Esophagus squamous epithelium (tissue), 5 donors: ENCODE measurements around the gene MFSD1. TPM values are rescaled to one million over a fixed set of nuclear protein-coding genes. Genes with fewer than 3 reads are reported as not detected.

ENCODE experiments used
- DNase-seq: peaks from one replicate; lab custom pipeline; 2025; lab: John Stamatoyannopoulos, UW
- H3K27ac ChIP-seq, 4 donors: fragments of 200-600 bp; sonication (generic); one replicate each; pipeline ENCODE4 v1.5.1; 2016 to 2019; ENCODE audit warnings: mild to moderate bottlenecking in 1 of 4
- H3K27me3 ChIP-seq, 4 donors: fragments of 200-600 bp; sonication (generic); 1 replicate in 3 of 4; 2 replicates in 1 of 4; pipeline versions ENCODE4 v1.5.1 to v1.6.0; 2017 to 2021; ENCODE audit warnings: antibody characterized with exemption in 1 of 4
- H3K36me3 ChIP-seq, 3 donors: fragments of 200-600 bp; sonication (generic); one replicate each; pipeline ENCODE4 v1.5.1; 2016 to 2019
- H3K4me1 ChIP-seq, 3 donors: fragments of 200-600 bp; sonication (generic); one replicate each; pipeline ENCODE4 v1.5.1; 2017 to 2019
- H3K4me3 ChIP-seq, 4 donors: fragments of 200-600 bp; sonication (generic); 1 replicate in 3 of 4; 2 replicates in 1 of 4; pipeline ENCODE4 v1.5.1; 2016 to 2019; ENCODE audit warnings: mild to moderate bottlenecking in 2 of 4, moderate library complexity in 1 of 4
- H3K9me3 ChIP-seq, 3 donors: fragments of 200-600 bp; sonication (generic); one replicate each; pipeline ENCODE4 v1.5.1; 2016 to 2019
- CTCF ChIP-seq, 6 experiments: fragments of 450-650 bp in 4 of 6; fragments of 200-600 bp in 2 of 6; sonication (generic) in 2 of 6; IDR thresholded peaks; one replicate each; pipeline ENCODE4 v1.5.1; 2016 to 2019; ENCODE audit warnings: antibody characterized with exemption in 6 of 6, mild to moderate bottlenecking in 4 of 6, moderate library complexity in 4 of 6
- POLR2A ChIP-seq, 4 donors: fragments of 450-650 bp; IDR thresholded peaks; one replicate each; pipeline ENCODE4 v1.6.1; 2017; ENCODE audit warnings: antibody characterized with exemption in 4 of 4, mild to moderate bottlenecking in 4 of 4, moderate library complexity in 3 of 4
- WGBS, 2 donors: methylation state at CpG; one replicate each; pipeline ENCODE4 v1.1.5; 2018; 5-methylcytosine and 5-hydroxymethylcytosine counted together
- intact Hi-C: fragments of 100-400 bp; cut with DNase I; formaldehyde crosslinking; loops from one replicate; pipeline ENCODE4 v1.15.0; 2022
- total RNA-seq, 4 donors: library from RNA; depleted of rRNA; stranded (reverse); fragments of >200 nt; gene quantifications; one replicate each; pipeline ENCODE4 v1.1.0, GENCODE V29; 2016
- donor health status: DM: yes; HTN: yes; CAD: no.

Gene MFSD1
- total RNA-seq, 4 donors from 2014 or later = 72.7 to 108 (median 98.2) TPM

DNA sequence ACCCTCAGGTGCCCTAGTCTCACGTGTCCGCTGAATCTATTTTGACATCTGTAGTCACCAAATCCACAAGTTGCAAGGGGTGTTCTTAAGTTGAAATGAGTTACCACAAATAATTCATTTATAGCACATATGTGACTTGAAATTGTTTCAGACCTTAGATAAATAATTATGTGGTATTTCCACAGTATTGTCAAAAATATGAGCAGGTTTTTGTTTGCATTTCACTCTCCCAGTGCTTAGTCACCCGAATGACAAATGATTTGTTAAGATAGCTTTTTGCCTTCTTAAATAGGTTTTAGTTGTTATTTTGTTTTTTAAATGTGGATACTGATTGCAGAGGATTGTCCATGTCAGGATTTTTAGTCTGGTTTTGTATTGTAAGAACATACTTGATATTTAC lies 2.6 kb downstream of the MFSD1 start:
- no peak for DNase-seq
- Histone ChIP-seq H3K4me1 (peaks cover 20 to 52% (median 24%) of the 10 kb centered on the region in 3 donors), H3K36me3 (peaks cover 0 to 50% (median 13%) of the 10 kb centered on the region in 3 donors), H3K4me3 (peak overlapping the region in 1 of 4 donors; percentile 3), H3K27ac (peak overlapping the region in 2 of 4 donors; percentile 15 to 19), H3K9me3 (no peaks in the 10 kb centered on the region), H3K27me3 (no peaks in the 10 kb centered on the region)
- intact Hi-C loops = no loop called here
- TF ChIP-seq POLR2A (IDR thresholded peaks at IDR 0.05) = no peak
- WGBS, 2 donors = 74 to 77% methylated on average over 3 of the region's 3 CpGs

DNA sequence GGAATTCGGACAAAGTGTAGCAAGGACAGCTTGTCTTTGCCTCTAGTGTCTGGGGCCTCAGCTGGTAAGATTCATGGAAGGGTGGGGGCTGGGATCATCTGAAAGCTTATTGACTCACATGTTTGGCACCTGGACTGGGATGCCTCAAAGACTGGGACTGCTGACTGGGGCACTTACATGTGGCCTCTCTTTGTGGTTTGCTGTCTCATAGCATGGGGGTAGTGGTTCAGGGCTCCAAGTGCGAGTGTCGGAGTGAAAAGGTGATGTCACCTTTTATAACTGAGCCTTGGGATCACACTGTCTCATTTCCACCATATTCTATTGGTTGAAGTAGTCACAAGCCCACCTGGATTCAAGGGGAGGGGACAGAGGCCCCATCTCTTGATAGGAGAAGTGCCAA lies 6.8 kb downstream of the MFSD1 start:
- Histone ChIP-seq H3K4me3 (no peak overlapping the region), H3K27me3 (no peaks in the 10 kb centered on the region), H3K9me3 (no peaks in the 10 kb centered on the region), H3K27ac (peak overlapping the region in 1 of 4 donors; percentile 10), H3K36me3 (peaks cover 7 to 93% (median 21%) of the 10 kb centered on the region in 3 donors), H3K4me1 (peaks cover 3 to 36% (median 7%) of the 10 kb centered on the region in 3 donors)
- TF ChIP-seq CTCF (IDR thresholded peaks at IDR 0.05) (no peak), POLR2A (IDR thresholded peaks at IDR 0.05) (no peak)
- intact Hi-C loops = no loop called here
- 71 to 73% methylated on average over 2 to 3 of the region's 3 CpGs for WGBS, 2 donors
- DNase-seq = no peak

DNA sequence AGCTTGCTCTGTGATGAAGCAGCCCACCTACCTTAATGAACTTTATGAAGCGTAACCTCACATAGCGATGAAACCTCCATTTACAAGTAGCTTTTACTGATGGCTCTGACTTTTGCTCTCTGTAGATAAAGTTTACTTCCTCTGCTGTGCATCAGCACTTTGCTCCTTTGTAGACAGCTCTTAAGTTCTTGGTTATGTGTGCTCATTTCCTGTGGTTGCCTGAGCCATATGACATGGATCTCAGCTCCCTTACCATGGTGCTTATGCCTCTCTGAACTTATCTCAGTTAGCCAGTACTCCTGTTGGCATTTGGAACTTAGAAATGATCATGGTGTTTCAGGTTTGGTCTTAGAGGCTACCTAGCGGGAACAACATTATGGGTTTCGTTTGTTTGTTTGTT lies 7.8 kb downstream of the MFSD1 start:
- DNase-seq = no peak
- intact Hi-C loops = no loop called here
- peaks cover 15 to 100% (median 21%) of the 10 kb centered on the region in 3 donors for H3K36me3 ChIP-seq
- H3K4me1 ChIP-seq = peaks cover 3 to 27% (median 4%) of the 10 kb centered on the region in 3 donors
- no peaks in the 10 kb centered on the region for H3K9me3 ChIP-seq
- H3K27me3 ChIP-seq = no peaks in the 10 kb centered on the region
- no peak for TF ChIP-seq POLR2A (IDR thresholded peaks at IDR 0.05)
- no peak for TF ChIP-seq CTCF (IDR thresholded peaks at IDR 0.05)
- H3K27ac ChIP-seq = peak overlapping the region in 3 of 4 donors; percentile 10 to 51 (median 42)
- WGBS, 2 donors = 86 to 100% methylated on average over 4 of the region's 4 CpGs
- no peak overlapping the region for H3K4me3 ChIP-seq

- no peak for TF ChIP-seq CTCF (IDR thresholded peaks at IDR 0.05)
- no peak for TF ChIP-seq POLR2A (IDR thresholded peaks at IDR 0.05)
- H3K9me3 ChIP-seq = no peaks in the 10 kb centered on the region
- H3K4me1 ChIP-seq = peaks cover 0 to 14% (median 3%) of the 10 kb centered on the region in 3 donors
- WGBS, 2 donors = 61 to 72% methylated on average over 8 of the region's 8 CpGs
- H3K27me3 ChIP-seq = no peaks in the 10 kb centered on the region
- peak overlapping the region; percentile 41 to 60 (median 56) for H3K27ac ChIP-seq
- intact Hi-C loops = no loop called here
- no peak overlapping the region for H3K4me3 ChIP-seq
- no peak for DNase-seq
- H3K36me3 ChIP-seq = peaks cover 15 to 96% (median 24%) of the 10 kb centered on the region in 3 donors
Measured at GRCh38 chr3:158810823-158811724, 9.2 kb downstream of the MFSD1 start.

DNA sequence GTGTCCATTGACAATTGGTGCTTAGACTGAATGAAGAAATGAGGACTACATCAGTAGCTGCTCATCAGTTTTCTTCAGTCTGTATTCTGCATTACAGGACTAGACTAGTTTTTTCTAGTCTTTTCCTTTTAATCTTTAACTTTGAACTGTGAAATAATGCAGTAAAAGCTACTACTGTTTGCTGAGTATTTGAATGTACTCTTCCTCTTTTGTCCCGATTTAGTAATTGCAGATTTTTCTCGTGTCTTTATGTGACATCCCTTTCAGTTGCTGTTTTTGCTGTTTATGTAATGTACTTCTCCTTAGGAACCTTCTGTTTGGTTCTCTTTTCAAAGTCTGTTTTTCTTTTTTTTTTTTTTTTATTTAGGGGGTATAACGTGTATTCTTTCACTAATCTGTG lies 17.4 kb downstream of the MFSD1 start:
- no peaks in the 10 kb centered on the region for H3K4me1 ChIP-seq
- no peak for TF ChIP-seq POLR2A (IDR thresholded peaks at IDR 0.05)
- no peak for TF ChIP-seq CTCF (IDR thresholded peaks at IDR 0.05)
- H3K4me3 ChIP-seq = no peak overlapping the region
- H3K9me3 ChIP-seq = no peaks in the 10 kb centered on the region
- DNase-seq = no peak
- peaks cover 3 to 82% (median 21%) of the 10 kb centered on the region in 3 donors for H3K36me3 ChIP-seq
- H3K27ac ChIP-seq = peak overlapping the region in 1 of 4 donors; percentile 2
- 66 to 72% methylated on average over 3 of the region's 3 CpGs for WGBS, 2 donors
- no peaks in the 10 kb centered on the region for H3K27me3 ChIP-seq
- intact Hi-C loops = no loop called here
